ENCODE data around the gene FMNL2. TPM values are rescaled to one million over a fixed set of nuclear protein-coding genes. Genes with fewer than 3 reads are reported as not detected.

The FMNL2 gene
- total RNA-seq, 1 experiment from 2014 or later = 28.1 TPM

DNA sequence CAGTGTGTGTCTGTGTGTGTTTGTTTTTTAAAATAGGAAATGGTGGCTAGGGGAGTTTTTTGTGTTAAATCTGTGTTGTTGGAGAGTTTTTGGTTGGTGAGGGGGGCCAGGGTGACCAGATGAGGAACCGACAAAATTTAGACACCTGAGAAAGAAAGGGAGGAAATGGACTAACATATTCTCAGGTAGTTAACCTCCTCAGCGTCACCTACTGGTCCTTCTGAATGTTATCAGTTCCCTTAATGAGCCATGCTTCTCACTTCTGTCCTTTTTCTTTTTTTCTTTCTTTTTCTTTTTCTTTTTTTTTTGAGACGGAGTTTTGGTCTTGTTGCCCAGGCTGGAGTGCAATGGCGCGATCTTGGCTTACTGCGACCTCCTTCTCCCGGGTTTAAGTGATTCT lies 107.0 kb downstream of the FMNL2 start:
- H3K27me3 ChIP-seq (ENCODE audit: insufficient read depth, low read length) = no peaks in the 10 kb centered on the region
- no peak for DNase-seq (ENCODE audit: low read depth, low spot score)
- H3K9ac ChIP-seq (ENCODE audit: low read length) = no peak overlapping the region
- no peak overlapping the region for H3K4me2 ChIP-seq (ENCODE audit: low read length)
- no TSS peak for BruUV-seq (replicated peaks)
- H3K79me2 ChIP-seq (ENCODE audit: insufficient read depth, low read length) = peaks cover 22% of the 10 kb centered on the region
- TF ChIP-seq EGR1 (IDR thresholded peaks at IDR 0.05; ENCODE audit: low read depth) (no peak), RAD21 (IDR thresholded peaks at IDR 0.05; ENCODE audit: low read depth) (peak; percentile 15; the same call in 1 of the 2 replicates)
- no peaks in the 10 kb centered on the region for H3K4me1 ChIP-seq (ENCODE audit: control insufficient read depth in 1 of 2, insufficient read depth in 2 of 2, low read length in 2 of 2)
- H3K27ac ChIP-seq (ENCODE audit: low read depth, low read length) = no peak overlapping the region
- intact Hi-C loops (cut with micrococcal nuclease) = no loop called here
- no peak overlapping the region for H2AFZ ChIP-seq (ENCODE audit: low read depth, low read length, poor library complexity, severe bottlenecking)
- RAD21 ChIA-PET (ENCODE audit: low non-redundant PET in 1 of 2, low total read pairs in 2 of 2, uncharacterized antibody in 2 of 2, unreplicated experiment in 2 of 2) = no interaction called here
- H3K36me3 ChIP-seq (ENCODE audit: control insufficient read depth in 1 of 2, insufficient read depth in 2 of 2, low read length in 2 of 2) = no peaks in the 10 kb centered on the region
- H3K9me2 ChIP-seq (ENCODE audit: insufficient read depth) = no peaks in the 10 kb centered on the region
- no peaks in the 10 kb centered on the region for H3K9me3 ChIP-seq (ENCODE audit: control insufficient read depth in 1 of 2, insufficient read depth in 1 of 2, low read depth in 1 of 2, low read length in 2 of 2)
- CTCF ChIA-PET = no interaction called here
- no peaks in the 10 kb centered on the region for H4K20me1 ChIP-seq (ENCODE audit: insufficient read depth)
- no peak for ATAC-seq
- no peak overlapping the region for H3K4me3 ChIP-seq (replicated peaks in 1 of 2; ENCODE audit: low read depth in 1 of 2, low read length in 2 of 2)
- POLR2A ChIA-PET = no interaction called here

DNA sequence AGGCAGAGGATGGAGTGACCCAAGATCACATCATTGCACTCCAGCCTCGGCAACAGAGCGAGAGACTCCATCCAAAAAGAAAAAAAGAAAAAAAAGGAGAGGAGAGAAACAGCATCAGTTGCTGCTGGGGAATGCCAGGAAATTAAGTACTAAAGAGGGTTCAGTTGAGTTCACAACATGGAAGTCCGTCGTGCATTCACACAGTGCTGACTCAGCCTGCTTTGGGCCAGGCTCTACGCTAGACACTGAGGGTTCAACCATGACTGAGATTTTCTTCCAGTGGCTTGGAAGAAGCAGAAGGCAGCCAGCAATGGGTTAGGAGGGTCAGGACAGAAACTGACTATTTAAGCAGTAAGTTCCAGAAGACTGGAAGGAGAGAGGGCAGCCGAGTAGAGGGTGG lies 108.8 kb downstream of the FMNL2 start:
- BruUV-seq (replicated peaks) = no TSS peak
- Histone ChIP-seq H3K9me3 (ENCODE audit: control insufficient read depth in 1 of 2, insufficient read depth in 1 of 2, low read depth in 1 of 2, low read length in 2 of 2) (no peaks in the 10 kb centered on the region), H3K36me3 (ENCODE audit: control insufficient read depth in 1 of 2, insufficient read depth in 2 of 2, low read length in 2 of 2) (no peaks in the 10 kb centered on the region), H3K4me2 (ENCODE audit: low read length) (no peak overlapping the region), H3K9me2 (ENCODE audit: insufficient read depth) (no peaks in the 10 kb centered on the region), H3K27ac (ENCODE audit: low read depth, low read length) (no peak overlapping the region), H3K9ac (ENCODE audit: low read length) (no peak overlapping the region), H2AFZ (ENCODE audit: low read depth, low read length, poor library complexity, severe bottlenecking) (no peak overlapping the region), H3K4me3 (replicated peaks in 1 of 2; ENCODE audit: low read depth in 1 of 2, low read length in 2 of 2) (no peak overlapping the region), H4K20me1 (ENCODE audit: insufficient read depth) (no peaks in the 10 kb centered on the region), H3K4me1 (ENCODE audit: control insufficient read depth in 1 of 2, insufficient read depth in 2 of 2, low read length in 2 of 2) (no peaks in the 10 kb centered on the region), H3K27me3 (ENCODE audit: insufficient read depth, low read length) (no peaks in the 10 kb centered on the region), H3K79me2 (ENCODE audit: insufficient read depth, low read length) (peaks cover 10% of the 10 kb centered on the region)
- no peak for DNase-seq (ENCODE audit: low read depth, low spot score)
- ATAC-seq = no peak
- ChIA-PET RAD21 (ENCODE audit: low non-redundant PET in 1 of 2, low total read pairs in 2 of 2, uncharacterized antibody in 2 of 2, unreplicated experiment in 2 of 2) (no interaction called here), CTCF (no interaction called here), POLR2A (no interaction called here)
- intact Hi-C loops (cut with micrococcal nuclease) = no loop called here
- TF ChIP-seq, protein P1, sequence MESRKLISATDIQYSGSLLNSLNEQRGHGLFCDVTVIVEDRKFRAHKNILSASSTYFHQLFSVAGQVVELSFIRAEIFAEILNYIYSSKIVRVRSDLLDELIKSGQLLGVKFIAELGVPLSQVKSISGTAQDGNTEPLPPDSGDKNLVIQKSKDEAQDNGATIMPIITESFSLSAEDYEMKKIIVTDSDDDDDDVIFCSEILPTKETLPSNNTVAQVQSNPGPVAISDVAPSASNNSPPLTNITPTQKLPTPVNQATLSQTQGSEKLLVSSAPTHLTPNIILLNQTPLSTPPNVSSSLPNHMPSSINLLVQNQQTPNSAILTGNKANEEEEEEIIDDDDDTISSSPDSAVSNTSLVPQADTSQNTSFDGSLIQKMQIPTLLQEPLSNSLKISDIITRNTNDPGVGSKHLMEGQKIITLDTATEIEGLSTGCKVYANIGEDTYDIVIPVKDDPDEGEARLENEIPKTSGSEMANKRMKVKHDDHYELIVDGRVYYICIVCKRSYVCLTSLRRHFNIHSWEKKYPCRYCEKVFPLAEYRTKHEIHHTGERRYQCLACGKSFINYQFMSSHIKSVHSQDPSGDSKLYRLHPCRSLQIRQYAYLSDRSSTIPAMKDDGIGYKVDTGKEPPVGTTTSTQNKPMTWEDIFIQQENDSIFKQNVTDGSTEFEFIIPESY (IDR thresholded peaks at IDR 0.05; ENCODE audit: extremely low read depth, insufficient replicate concordance, low read length) = no peak
- TF ChIP-seq SP1 (IDR thresholded peaks at IDR 0.05; ENCODE audit: low read depth) (no peak), YY1 (IDR thresholded peaks at IDR 0.05; ENCODE audit: extremely low read depth, insufficient replicate concordance, low read depth, low read length) (no peak)

All from HCT116 (cell line).